ENCODE results near the gene LIMK1. TPM values are rescaled to one million over a fixed set of nuclear protein-coding genes. Genes with fewer than 3 reads are reported as not detected.
A peak's percentile ranks its signal among the peaks of the same experiment; 100 is the strongest.

LIMK1 gene
- total RNA-seq (10 to 100 TPM in 5 of 10 donors, 1 to 10 TPM in 5; 6.1 to 17.3 (median 9.9) TPM), polyA plus RNA-seq (1 to 10 TPM; 5.0 to 6.6 TPM)
- long read RNA-seq, donor 1, partial matches to known transcripts, result 1 of 2 reads
- long read RNA-seq, donor 1, other reads (novel, unspliced or antisense), result 1 of 2 reads
- long read RNA-seq, donor 2, partial matches to known transcripts, result 2 of 2 reads
- long read RNA-seq, donor 2, other reads (novel, unspliced or antisense), result 0 of 2 reads
- long read RNA-seq, donor 3, partial matches to known transcripts, result 2 of 2 reads
- long read RNA-seq, donor 3, other reads (novel, unspliced or antisense), result 0 of 2 reads

DNA sequence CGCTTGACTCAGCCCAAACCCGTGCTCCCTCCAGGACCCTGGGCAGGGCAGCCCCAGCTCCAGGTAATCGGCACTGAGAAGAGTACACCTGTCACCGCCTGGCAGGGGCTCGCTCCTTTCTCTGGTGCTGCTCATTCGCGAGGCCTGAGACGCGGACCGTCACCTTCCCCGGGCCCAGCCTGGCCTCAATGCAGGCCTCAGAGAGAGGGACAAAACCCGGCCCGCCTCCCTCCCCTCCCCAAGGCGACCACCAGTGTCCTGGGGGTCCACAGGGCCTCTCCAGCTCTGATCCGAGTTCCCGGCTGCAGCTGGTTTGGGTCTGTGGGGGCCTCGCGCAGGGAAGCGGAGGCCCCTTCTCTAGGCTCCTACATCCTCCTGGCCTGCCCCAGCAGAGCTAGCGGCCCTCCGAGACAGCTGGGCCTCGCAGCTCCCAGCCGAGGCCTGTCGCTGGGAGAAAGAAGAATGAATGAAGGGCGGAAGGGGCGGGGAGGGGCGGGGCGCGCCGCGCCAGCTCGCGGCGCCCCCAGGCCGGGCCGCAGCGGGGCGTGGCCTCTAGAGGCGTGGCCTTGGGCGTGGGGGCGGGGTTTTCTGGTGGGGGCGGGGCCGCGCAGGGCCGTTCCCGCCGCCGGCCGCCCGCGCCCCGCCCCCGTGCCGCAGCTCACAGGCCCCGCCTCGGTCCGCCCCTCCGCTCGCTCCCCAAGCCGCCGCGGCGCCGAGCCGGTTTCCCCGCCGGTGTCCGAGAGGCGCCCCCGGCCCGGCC is at the start of gene LIMK1:
TSS of gene LIMK1 (plus strand) at position 688 of the 760 bp plus-strand sequence. CDS start 187 bp downstream, outside the sequence.
- intact Hi-C loops (cut with DNase I), result loop anchor here in 3 of 10 donors (5.0 kb wide), 3 partner anchors 51 to 104 kb away; no protein-coding TSS in a partner anchor
- DNase-seq, result peak; percentile 74 to 87

DNA sequence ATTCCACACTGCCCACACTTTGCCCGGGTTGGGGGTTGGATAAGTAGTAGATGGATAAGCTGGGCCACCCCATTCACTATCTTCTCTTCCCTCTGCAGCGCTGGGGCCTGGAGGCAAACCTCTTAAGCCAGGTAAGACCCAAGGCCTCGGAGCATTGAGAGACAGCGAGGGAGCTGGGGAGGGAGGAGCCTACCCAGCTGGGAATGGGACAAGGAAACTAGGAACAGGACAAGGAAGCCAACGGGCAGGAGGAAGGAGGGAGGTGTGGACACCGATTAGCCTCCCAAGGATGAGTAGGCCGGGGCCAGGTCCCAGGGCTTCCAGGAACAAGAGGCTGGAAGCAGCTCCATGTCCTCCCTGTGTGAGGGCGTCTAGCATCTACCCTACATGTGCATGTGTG is 46.0 kb upstream of the LIMK1 start:
- Histone ChIP-seq H3K27me3 (peaks cover 0 to 3% (median 0%) of the 10 kb centered on the region in 7 donors), H3K27ac (peak overlapping the region in 5 of 10 donors; percentile 46 to 72 (median 57)), H3K9me3 (no peaks in the 10 kb centered on the region), H3K4me3 (no peak overlapping the region), H3K36me3 (peaks cover 0 to 75% (median 0%) of the 10 kb centered on the region in 9 donors), H3K4me1 (peaks cover 12 to 62% (median 25%) of the 10 kb centered on the region in 9 donors)
- WGBS, 2 donors, result 73 to 81% methylated on average over 7 to 8 of the region's 8 CpGs
- TF ChIP-seq, protein P1, sequence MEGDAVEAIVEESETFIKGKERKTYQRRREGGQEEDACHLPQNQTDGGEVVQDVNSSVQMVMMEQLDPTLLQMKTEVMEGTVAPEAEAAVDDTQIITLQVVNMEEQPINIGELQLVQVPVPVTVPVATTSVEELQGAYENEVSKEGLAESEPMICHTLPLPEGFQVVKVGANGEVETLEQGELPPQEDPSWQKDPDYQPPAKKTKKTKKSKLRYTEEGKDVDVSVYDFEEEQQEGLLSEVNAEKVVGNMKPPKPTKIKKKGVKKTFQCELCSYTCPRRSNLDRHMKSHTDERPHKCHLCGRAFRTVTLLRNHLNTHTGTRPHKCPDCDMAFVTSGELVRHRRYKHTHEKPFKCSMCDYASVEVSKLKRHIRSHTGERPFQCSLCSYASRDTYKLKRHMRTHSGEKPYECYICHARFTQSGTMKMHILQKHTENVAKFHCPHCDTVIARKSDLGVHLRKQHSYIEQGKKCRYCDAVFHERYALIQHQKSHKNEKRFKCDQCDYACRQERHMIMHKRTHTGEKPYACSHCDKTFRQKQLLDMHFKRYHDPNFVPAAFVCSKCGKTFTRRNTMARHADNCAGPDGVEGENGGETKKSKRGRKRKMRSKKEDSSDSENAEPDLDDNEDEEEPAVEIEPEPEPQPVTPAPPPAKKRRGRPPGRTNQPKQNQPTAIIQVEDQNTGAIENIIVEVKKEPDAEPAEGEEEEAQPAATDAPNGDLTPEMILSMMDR (IDR thresholded peaks at IDR 0.05), result no peak
- DNase-seq (no peak), ATAC-seq (peak in 5 of 8 donors; percentile 10 to 21 (median 13))
- intact Hi-C loops (cut with DNase I), result loop anchor here in 1 of 10 donors (5.0 kb wide), 1 partner anchor 145 kb away; no protein-coding TSS in a partner anchor

More for the DNA sequence above, at the start of gene LIMK1:
- TF ChIP-seq, protein P1 (IDR thresholded peaks at IDR 0.05), result no peak
- peak; percentile 84 to 97 (median 92) for ATAC-seq
- WGBS, 2 donors, result 9 to 15% methylated on average over 33 to 68 of the region's 71 CpGs
- peaks cover 6 to 23% (median 20%) of the 10 kb centered on the region in 9 donors for H3K4me1 ChIP-seq
- no peaks in the 10 kb centered on the region for H3K27me3 ChIP-seq
- H3K9me3 ChIP-seq, result no peaks in the 10 kb centered on the region
- peak within 1 kb of the TSS; percentile 50 to 95 (median 76) for H3K4me3 ChIP-seq
- H3K36me3 ChIP-seq, result peaks cover 0 to 23% (median 0%) of the 10 kb centered on the region in 9 donors
- H3K27ac ChIP-seq, result peak within 1 kb of the TSS in 7 of 10 donors; percentile 23 to 85 (median 56)

DNA sequence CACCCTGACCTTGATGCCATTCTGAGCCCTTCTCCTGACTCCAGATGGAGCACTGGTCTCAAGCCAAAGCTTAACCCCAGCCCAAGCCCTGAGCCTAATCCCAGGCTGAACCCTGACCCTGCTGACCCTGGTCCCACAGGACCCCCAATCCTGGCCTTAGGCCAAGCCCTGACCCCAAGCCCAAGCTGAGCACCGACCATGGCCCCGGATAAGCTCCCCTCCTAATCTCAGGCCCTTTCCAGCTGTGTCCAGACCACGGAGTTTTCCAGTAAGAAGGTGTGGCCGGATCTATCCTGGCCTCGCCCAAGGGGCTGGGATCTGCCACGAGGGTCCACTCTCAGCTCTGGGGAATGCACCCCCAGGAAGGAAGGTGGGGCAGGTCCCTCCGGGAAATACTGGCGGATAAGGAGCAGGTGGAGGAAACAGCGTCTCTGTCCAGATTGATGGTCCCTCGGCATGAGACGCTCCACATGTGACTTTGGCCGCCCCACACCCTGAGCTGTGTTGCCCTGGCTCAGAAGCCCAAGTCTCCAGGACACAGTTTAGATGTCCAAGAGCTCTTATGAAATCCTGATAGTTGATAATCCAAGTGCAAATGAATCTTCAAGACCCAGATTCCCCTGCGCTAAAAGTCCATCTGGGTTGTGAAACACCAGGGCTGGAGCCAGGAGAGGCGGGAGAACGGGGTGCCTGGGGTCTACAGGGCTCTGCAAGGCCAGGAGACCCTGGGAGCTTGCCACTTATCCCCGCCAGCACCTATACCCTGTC is 45.2 kb upstream of the LIMK1 start:
- intact Hi-C loops (cut with DNase I), result loop anchor here in 1 of 10 donors (5.0 kb wide), 1 partner anchor 146 kb away; no protein-coding TSS in a partner anchor
- peaks cover 0 to 3% (median 0%) of the 10 kb centered on the region in 7 donors for H3K27me3 ChIP-seq
- H3K36me3 ChIP-seq, result peaks cover 0 to 82% (median 0%) of the 10 kb centered on the region in 9 donors
- H3K4me1 ChIP-seq, result peaks cover 8 to 55% (median 19%) of the 10 kb centered on the region in 9 donors
- WGBS, 2 donors, result 65 to 76% methylated on average over 16 of the region's 16 CpGs
- peak overlapping the region in 6 of 10 donors; percentile 42 to 72 (median 54) for H3K27ac ChIP-seq
- H3K9me3 ChIP-seq, result no peaks in the 10 kb centered on the region
- peak in 7 of 8 donors; percentile 26 to 50 (median 41) for ATAC-seq
- H3K4me3 ChIP-seq, result no peak overlapping the region
- TF ChIP-seq, protein P1 (IDR thresholded peaks at IDR 0.05), result no peak
- peak in 1 of 2 donors; percentile 50 for DNase-seq

Measured in heart right ventricle (tissue), 16 donors.